Subcutaneous abdominal adipose tissue (tissue), 5 donors: ENCODE results near the gene KCNA5.

ENCODE experiments used
- H3K27ac ChIP-seq: one replicate; pipeline ENCODE4 v1.7.0; 2013; ENCODE audit warnings: low read depth, mild to moderate bottlenecking, inconsistent platforms, low read length, moderate library complexity
- H3K27me3 ChIP-seq, 5 donors: one replicate each; pipeline ENCODE4 v1.7.0; 2013; ENCODE audit warnings: low read length in 5 of 5, inconsistent platforms in 1 of 5; ENCODE audit not compliant: control insufficient read depth in 5 of 5, insufficient read depth in 4 of 5
- H3K36me3 ChIP-seq, 5 donors: one replicate each; pipeline ENCODE4 v1.7.0; 2013; ENCODE audit warnings: low read length in 5 of 5; ENCODE audit not compliant: control insufficient read depth in 5 of 5, insufficient read depth in 5 of 5
- H3K4me1 ChIP-seq, 5 donors: one replicate each; pipeline ENCODE4 v1.7.0; 2013; ENCODE audit warnings: low read length in 5 of 5, mild to moderate bottlenecking in 3 of 5, moderate library complexity in 1 of 5; ENCODE audit not compliant: control insufficient read depth in 5 of 5, insufficient read depth in 5 of 5
- H3K4me3 ChIP-seq, 5 donors: one replicate each; pipeline ENCODE4 v1.7.0; 2013; ENCODE audit warnings: low read length in 5 of 5, low read depth in 1 of 5
- H3K9ac ChIP-seq, 5 donors: one replicate each; pipeline ENCODE4 v1.7.0; 2013; ENCODE audit warnings: low read length in 5 of 5, mild to moderate bottlenecking in 4 of 5, moderate library complexity in 3 of 5
- H3K9me3 ChIP-seq, 5 donors: one replicate each; pipeline ENCODE4 v1.7.0; 2013; ENCODE audit warnings: low read length in 5 of 5; ENCODE audit not compliant: control insufficient read depth in 5 of 5
- donor health status: healthy.
- donor health status: healthy.
- donor health status: healthy.
- donor health status: healthy.
- donor health status: healthy.

The KCNA5 gene

GRCh38 chr12:5043589-5044419 lies at the start of gene KCNA5:
TSS of gene KCNA5 (plus strand) at chr12:5043879. CDS start at chr12:5044148, 269 bp downstream.
- Histone ChIP-seq H3K36me3 (no peaks in the 10 kb centered on the region), H3K9ac (no peak within 1 kb of the TSS), H3K4me1 (peaks cover 0 to 20% (median 7%) of the 10 kb centered on the region in 5 donors), H3K4me3 (peak within 1 kb of the TSS in 3 of 5 donors; percentile 22 to 43 (median 43)), H3K27me3 (peaks cover 8 to 50% (median 31%) of the 10 kb centered on the region in 5 donors), H3K27ac (no peak within 1 kb of the TSS), H3K9me3 (peaks cover 0 to 5% (median 0%) of the 10 kb centered on the region in 5 donors)

- Histone ChIP-seq H3K4me3 (no peak overlapping the region), H3K9me3 (no peaks in the 10 kb centered on the region), H3K27me3 (peaks cover 3 to 19% (median 10%) of the 10 kb centered on the region in 5 donors), H3K36me3 (no peaks in the 10 kb centered on the region), H3K4me1 (peaks cover 0 to 5% (median 0%) of the 10 kb centered on the region in 5 donors), H3K9ac (no peak overlapping the region), H3K27ac (no peak overlapping the region)
These were observed 49.1 kb upstream of the KCNA5 start for GRCh38 chr12:4994622-4995021.

- peaks cover 0 to 5% (median 0%) of the 10 kb centered on the region in 5 donors for H3K4me1 ChIP-seq
- no peak overlapping the region for H3K9ac ChIP-seq
- no peak overlapping the region for H3K4me3 ChIP-seq
- no peaks in the 10 kb centered on the region for H3K9me3 ChIP-seq
- H3K36me3 ChIP-seq = no peaks in the 10 kb centered on the region
- H3K27me3 ChIP-seq = peaks cover 3 to 31% (median 10%) of the 10 kb centered on the region in 5 donors
- H3K27ac ChIP-seq = no peak overlapping the region
These were observed 47.0 kb upstream of the KCNA5 start for GRCh38 chr12:4996714-4997113.

- H3K9ac ChIP-seq = no peak overlapping the region
- no peak overlapping the region for H3K4me3 ChIP-seq
- H3K36me3 ChIP-seq = no peaks in the 10 kb centered on the region
- peaks cover 3 to 34% (median 10%) of the 10 kb centered on the region in 5 donors for H3K27me3 ChIP-seq
- peaks cover 0 to 5% (median 0%) of the 10 kb centered on the region in 5 donors for H3K4me1 ChIP-seq
- no peaks in the 10 kb centered on the region for H3K9me3 ChIP-seq
- no peak overlapping the region for H3K27ac ChIP-seq
These were observed 45.7 kb upstream of the KCNA5 start for GRCh38 chr12:4997939-4998338.

GRCh38 chr12:5000204-5000603 lies 43.5 kb upstream of the KCNA5 start:
- no peak overlapping the region for H3K4me3 ChIP-seq
- no peaks in the 10 kb centered on the region for H3K9me3 ChIP-seq
- H3K4me1 ChIP-seq = peaks cover 0 to 5% (median 0%) of the 10 kb centered on the region in 5 donors
- no peak overlapping the region for H3K9ac ChIP-seq
- H3K36me3 ChIP-seq = no peaks in the 10 kb centered on the region
- H3K27ac ChIP-seq = no peak overlapping the region
- peaks cover 3 to 28% (median 5%) of the 10 kb centered on the region in 5 donors for H3K27me3 ChIP-seq

GRCh38 chr12:5000658-5001385 lies 42.9 kb upstream of the KCNA5 start:
- H3K4me3 ChIP-seq = no peak overlapping the region
- peaks cover 0 to 28% (median 4%) of the 10 kb centered on the region in 5 donors for H3K27me3 ChIP-seq
- no peaks in the 10 kb centered on the region for H3K9me3 ChIP-seq
- no peak overlapping the region for H3K27ac ChIP-seq
- peaks cover 0 to 5% (median 0%) of the 10 kb centered on the region in 5 donors for H3K4me1 ChIP-seq
- no peaks in the 10 kb centered on the region for H3K36me3 ChIP-seq
- H3K9ac ChIP-seq = no peak overlapping the region

GRCh38 chr12:5003025-5003666 lies 40.5 kb upstream of the KCNA5 start:
- Histone ChIP-seq H3K27me3 (peaks cover 0 to 20% (median under 1%) of the 10 kb centered on the region in 5 donors), H3K9ac (no peak overlapping the region), H3K27ac (no peak overlapping the region), H3K4me1 (peaks cover 0 to 4% (median 0%) of the 10 kb centered on the region in 5 donors), H3K9me3 (no peaks in the 10 kb centered on the region), H3K36me3 (no peaks in the 10 kb centered on the region), H3K4me3 (no peak overlapping the region)

GRCh38 chr12:5008661-5009060 lies 35.0 kb upstream of the KCNA5 start:
- no peaks in the 10 kb centered on the region for H3K27me3 ChIP-seq
- no peaks in the 10 kb centered on the region for H3K9me3 ChIP-seq
- no peak overlapping the region for H3K27ac ChIP-seq
- no peaks in the 10 kb centered on the region for H3K36me3 ChIP-seq
- H3K4me3 ChIP-seq = no peak overlapping the region
- H3K4me1 ChIP-seq = peaks cover 0 to 19% (median 14%) of the 10 kb centered on the region in 5 donors
- no peak overlapping the region for H3K9ac ChIP-seq

- Histone ChIP-seq H3K9me3 (no peaks in the 10 kb centered on the region), H3K9ac (no peak overlapping the region), H3K4me3 (no peak overlapping the region), H3K36me3 (no peaks in the 10 kb centered on the region), H3K27me3 (no peaks in the 10 kb centered on the region), H3K4me1 (peaks cover 0 to 34% (median 21%) of the 10 kb centered on the region in 5 donors), H3K27ac (no peak overlapping the region)
These were observed 33.5 kb upstream of the KCNA5 start for GRCh38 chr12:5010151-5010550.
